IMR-90 (cell line): ENCODE data around the gene TIE1. TPM values are rescaled to one million over a fixed set of nuclear protein-coding genes. Genes with fewer than 3 reads are reported as not detected.

Source experiments
- ATAC-seq: fragments of 200-7000 bp; cut with Tn5 transposase; 2 replicates; pipeline ENCODE4 v1.9.1; 2020; ENCODE audit warnings: low read depth, mild to moderate bottlenecking, moderate library complexity
- BruUV-seq: library from RNA; stranded (reverse); fragments of 400-500 nt; replicated peaks from 2 replicates; lab custom pipeline; 2021; lab: Mats Ljungman, UMichigan
- CTCF ChIA-PET: fragments of 300-600 bp; formaldehyde crosslinking; extraction: SDS; loops from one replicate; lab custom pipeline; 2021; ENCODE audit warnings: antibody characterized with exemption; lab: Yijun Ruan, JAX
- POLR2A ChIA-PET: fragments of 300-600 bp; sonication (Branson Sonifier 250); formaldehyde crosslinking; loops from one replicate; lab custom pipeline; 2022; ENCODE audit warnings: antibody characterized with exemption; ENCODE audit not compliant: unreplicated experiment; lab: Charles Lee
- DNase-seq: peaks from one replicate; pipeline ENCODE4 v3.0.0; 2013
- H2AFZ ChIP-seq: replicated peaks from 2 replicates; pipeline ENCODE3; 2013; ENCODE audit warnings: low read length, mild to moderate bottlenecking; ENCODE audit not compliant: poor library complexity
- H2AK5ac ChIP-seq: 2 replicates; pipeline ENCODE4 v1.6.1; 2013; ENCODE audit warnings: low read depth, low read length, inconsistent platforms
- H2AK9ac ChIP-seq: replicated peaks from 2 replicates; pipeline ENCODE3; 2013; ENCODE audit warnings: mild to moderate bottlenecking, low read depth, low read length, moderate library complexity; ENCODE audit not compliant: poor library complexity
- H2BK120ac ChIP-seq: 2 replicates; pipeline ENCODE4 v1.6.1; 2013; ENCODE audit warnings: low read depth, low read length, inconsistent platforms
- H2BK15ac ChIP-seq: 3 replicates; pipeline ENCODE4 v1.6.1; 2013; ENCODE audit warnings: low read depth, low read length, inconsistent platforms
- H2BK20ac ChIP-seq: 2 replicates; pipeline ENCODE4 v1.6.1; 2013; ENCODE audit warnings: low read depth, mild to moderate bottlenecking, inconsistent platforms, low read length, moderate library complexity
- H2BK5ac ChIP-seq: 2 replicates; pipeline ENCODE4 v1.6.1; 2013; ENCODE audit warnings: mild to moderate bottlenecking, low read depth, low read length, inconsistent platforms; ENCODE audit not compliant: poor library complexity, severe bottlenecking
- H3K14ac ChIP-seq: replicated peaks from 2 replicates; pipeline ENCODE4 v1.6.1; 2013; ENCODE audit warnings: low read depth, low read length, inconsistent platforms
- H3K18ac ChIP-seq: 2 replicates; pipeline ENCODE4 v1.6.1; 2013; ENCODE audit warnings: low read depth, low read length, control low read depth
- H3K23ac ChIP-seq: 2 replicates; pipeline ENCODE4 v1.6.1; 2013; ENCODE audit warnings: low read depth, low read length, inconsistent platforms
- H3K27ac ChIP-seq: 2 replicates; pipeline ENCODE4 v1.5.1; 2013; ENCODE audit warnings: mild to moderate bottlenecking, control low read depth, low read length; ENCODE audit not compliant: insufficient read depth
- H3K27me3 ChIP-seq: 2 replicates; pipeline ENCODE4 v1.6.1; 2013; ENCODE audit warnings: low read length; ENCODE audit not compliant: control insufficient read depth, insufficient read depth
- H3K36me3 ChIP-seq: 2 replicates; pipeline ENCODE4 v1.6.1; 2013; ENCODE audit warnings: low read length, mixed read lengths; ENCODE audit not compliant: control insufficient read depth, insufficient read depth
- H3K4ac ChIP-seq: 2 replicates; pipeline ENCODE4 v1.6.1; 2013; ENCODE audit warnings: low read depth, low read length, inconsistent platforms
- H3K4me1 ChIP-seq: 2 replicates; pipeline ENCODE4 v1.6.1; 2013; ENCODE audit warnings: low read length, mixed read lengths; ENCODE audit not compliant: control insufficient read depth, insufficient read depth
- H3K4me2 ChIP-seq: 2 replicates; pipeline ENCODE4 v1.6.1; 2013; ENCODE audit warnings: low read depth, mild to moderate bottlenecking, control low read depth, low read length, moderate library complexity
- H3K4me3 ChIP-seq: 2 replicates; pipeline ENCODE4 v1.5.1; 2013; ENCODE audit warnings: low read depth, mild to moderate bottlenecking, control low read depth, low read length, moderate library complexity; ENCODE audit not compliant: insufficient read depth
- H3K56ac ChIP-seq: 2 replicates; pipeline ENCODE4 v1.6.1; 2013; ENCODE audit warnings: low read length, inconsistent platforms; ENCODE audit not compliant: insufficient read depth; ENCODE audit errors: extremely low read depth
- H3K79me1 ChIP-seq, 2 experiments: 2 replicates each; pipeline ENCODE4 v1.6.1; 2013; ENCODE audit warnings: low read length in 2 of 2, inconsistent platforms in 1 of 2, low read depth in 1 of 2
- H3K9ac ChIP-seq: 2 replicates; pipeline ENCODE4 v1.6.1; 2013; ENCODE audit warnings: low read depth, low read length, control low read depth
- H3K9me1 ChIP-seq: 2 replicates; pipeline ENCODE4 v1.6.1; 2013; ENCODE audit warnings: low read length, inconsistent platforms; ENCODE audit not compliant: insufficient read depth
- H3K9me3 ChIP-seq: 2 replicates; pipeline ENCODE4 v1.6.1; 2013; ENCODE audit warnings: low read length; ENCODE audit not compliant: control insufficient read depth, insufficient read depth
- H4K20me1 ChIP-seq: 2 replicates; pipeline ENCODE4 v1.6.1; 2013; ENCODE audit warnings: low read length, inconsistent platforms; ENCODE audit not compliant: insufficient read depth
- H4K5ac ChIP-seq: 2 replicates; pipeline ENCODE4 v1.6.1; 2013; ENCODE audit warnings: mild to moderate bottlenecking, low read depth, low read length, control low read depth
- H4K8ac ChIP-seq, 2 experiments: 2 replicates each; pipeline ENCODE4 v1.6.1; 2013; ENCODE audit warnings: low read depth in 2 of 2, low read length in 2 of 2, control low read depth in 1 of 2, inconsistent platforms in 1 of 2
- H4K91ac ChIP-seq: 2 replicates; pipeline ENCODE4 v1.6.1; 2013; ENCODE audit warnings: low read depth, low read length, inconsistent platforms; ENCODE audit not compliant: insufficient read depth
- BHLHE40 ChIP-seq: fragments of 150-350 bp; IDR thresholded peaks from 2 replicates; pipeline ENCODE4 v1.6.1; 2016; ENCODE audit warnings: mild to moderate bottlenecking, low read depth, low read length
- CEBPB ChIP-seq: IDR thresholded peaks from 2 replicates; pipeline ENCODE4 v1.6.1; 2012; ENCODE audit warnings: low read depth, low read length, improper control_type of control experiment
- CHD1 ChIP-seq: IDR thresholded peaks from 2 replicates; pipeline ENCODE4 v1.6.1; 2012; ENCODE audit warnings: low read depth, low read length, improper control_type of control experiment
- ELK1 ChIP-seq: fragments of 150-350 bp; IDR thresholded peaks from 2 replicates; pipeline ENCODE4 v1.6.1; 2016; ENCODE audit warnings: low read depth, mild to moderate bottlenecking, low read length, moderate library complexity, borderline replicate concordance
- FOS ChIP-seq: fragments of 150-350 bp; IDR thresholded peaks from 2 replicates; pipeline ENCODE4 v1.6.1; 2016; ENCODE audit warnings: low read depth, low read length
- MAFK ChIP-seq: IDR thresholded peaks from 2 replicates; pipeline ENCODE4 v1.6.1; 2012; ENCODE audit warnings: low read depth, low read length, improper control_type of control experiment
- MAZ ChIP-seq: IDR thresholded peaks from 2 replicates; pipeline ENCODE4 v1.6.1; 2012; ENCODE audit warnings: low read depth, mild to moderate bottlenecking, low read length, improper control_type of control experiment, moderate library complexity, borderline replicate concordance
- MXI1 ChIP-seq: IDR thresholded peaks from 2 replicates; pipeline ENCODE4 v1.6.1; 2012; ENCODE audit warnings: low read depth, mild to moderate bottlenecking, low read length, moderate library complexity, borderline replicate concordance
- POLR2A ChIP-seq: IDR thresholded peaks from 2 replicates; pipeline ENCODE4 v1.6.1; 2012; ENCODE audit warnings: mild to moderate bottlenecking, low read depth, low read length
- RAD21 ChIP-seq: IDR thresholded peaks from 2 replicates; pipeline ENCODE4 v1.6.1; 2012; ENCODE audit warnings: low read length, improper control_type of control experiment
- RCOR1 ChIP-seq: IDR thresholded peaks from 2 replicates; pipeline ENCODE4 v1.6.1; 2012; ENCODE audit warnings: mild to moderate bottlenecking, low read length, improper control_type of control experiment; ENCODE audit not compliant: insufficient replicate concordance
- RFX5 ChIP-seq: IDR thresholded peaks from 2 replicates; pipeline ENCODE4 v1.8.0; 2012; ENCODE audit warnings: low read depth, mild to moderate bottlenecking, low read length, moderate library complexity
- SMC3 ChIP-seq: fragments of 150-350 bp; IDR thresholded peaks from 2 replicates; pipeline ENCODE4 v1.6.1; 2016; ENCODE audit warnings: low read depth, mild to moderate bottlenecking, antibody characterized with exemption, low read length, moderate library complexity
- USF2 ChIP-seq: fragments of 150-350 bp; IDR thresholded peaks from 2 replicates; pipeline ENCODE4 v1.6.1; 2017; ENCODE audit warnings: mild to moderate bottlenecking, antibody characterized with exemption, low read length, low read depth
- WGBS, 2 experiments: methylation state at CpG; one replicate each; pipeline versions ENCODE4 v1.1.5 to v1.1.7; 2013; ENCODE audit warnings: missing lambda C conversion rate in 2 of 2; ENCODE audit not compliant: insufficient read length in 1 of 2; ENCODE audit errors: extremely low coverage in 2 of 2; 5-methylcytosine and 5-hydroxymethylcytosine counted together
- dilution Hi-C: fragments of 300-500 bp; cut with HindIII; formaldehyde crosslinking; loops from one replicate; pipeline ENCODE4 v1.14.3; 2018; ENCODE audit warnings: low sequenced_read_pairs; ENCODE audit not compliant: unreplicated experiment
- in situ Hi-C: fragments of 300-500 bp; cut with MboI; formaldehyde crosslinking; loops from 3 replicates; pipeline ENCODE4 v1.14.3; 2019; ENCODE audit warnings: low sequenced_read_pairs, inconsistent platforms, mixed read lengths
- intact Hi-C: fragments of 100-400 bp; cut with micrococcal nuclease; formaldehyde crosslinking; loops from 2 replicates; pipeline ENCODE4 v1.10.0; 2022
- polyA plus RNA-seq, 3 experiments: library from polyadenylated mRNA; depleted of rRNA; stranded (reverse); fragments of >200 nt; gene quantifications; 2 replicates each; pipeline ENCODE4 v1.2.3, GENCODE V29; 2012; ENCODE audit warnings: low replicate concordance in 1 of 3
- total RNA-seq: library from RNA; depleted of rRNA; stranded (reverse); fragments of >200 nt; gene quantifications from 2 replicates; pipeline ENCODE4 v1.2.3, GENCODE V29; 2012

The TIE1 gene
- total and polyA plus RNA-seq, 2 of the 4 experiments (the other 2 are of a cell fraction) = 2.3 to 7.5 TPM

- no peak for TF ChIP-seq CHD1
These were observed 2.9 kb downstream of the TIE1 start (continued) for GRCh38 chr1:43303471-43304313.

- ATAC-seq = no peak
- Histone ChIP-seq H3K56ac (no peak overlapping the region), H3K36me3 (no peaks in the 10 kb centered on the region), H3K9ac (no peak overlapping the region), H3K4me1 (peaks cover 4% of the 10 kb centered on the region; the same call in 1 of the 2 replicates), H3K4me3 (no peak overlapping the region), H3K14ac (no peak overlapping the region), H2AK9ac (no peak overlapping the region), H3K27ac (no peak overlapping the region), H3K9me1 (no peaks in the 10 kb centered on the region), H3K27me3 (peaks cover 6% of the 10 kb centered on the region; the same call in 1 of the 2 replicates), H2BK5ac (no peak overlapping the region), H4K91ac (no peak overlapping the region), H3K4ac (no peak overlapping the region), H2AK5ac (no peak overlapping the region), H2BK20ac (no peak overlapping the region), H4K20me1 (no peaks in the 10 kb centered on the region; the same call in 1 of the 2 replicates), H3K18ac (no peak overlapping the region), H3K9me3 (no peaks in the 10 kb centered on the region), H3K79me1 (no peaks in the 10 kb centered on the region), H3K23ac (no peak overlapping the region), H4K5ac (no peak overlapping the region), H2AFZ (no peak overlapping the region), H2BK120ac (no peak overlapping the region), H4K8ac (no peak overlapping the region), H3K4me2 (no peak overlapping the region), H2BK15ac (no peak overlapping the region)
- ChIA-PET CTCF (no interaction called here), POLR2A (no interaction called here)
- DNase-seq = no peak
- dilution Hi-C loops = no loop called here
- intact Hi-C loops = no loop called here
- 30% methylated on average over 2 of the region's 8 CpGs; no CpG with 5 or more reads in 1 of the 2 experiments for WGBS, 2 experiments
- in situ Hi-C loops = no loop called here
- BruUV-seq = no TSS peak
- no peak for TF ChIP-seq CHD1
- TF ChIP-seq MAFK = no peak
- no peak for TF ChIP-seq POLR2A
- no peak for TF ChIP-seq MXI1
- TF ChIP-seq USF2 = no peak
- no peak for TF ChIP-seq ELK1
- no peak for TF ChIP-seq RAD21
- no peak for TF ChIP-seq MAZ
- TF ChIP-seq BHLHE40 = no peak
- no peak for TF ChIP-seq RFX5
- TF ChIP-seq RCOR1 = no peak
- TF ChIP-seq FOS = no peak
- TF ChIP-seq CEBPB = no peak
- TF ChIP-seq SMC3 = no peak
These were observed 3.5 kb downstream of the TIE1 start for GRCh38 chr1:43304314-43304681.
